ENCODE results near the gene SH2D1A. TPM values are rescaled to one million over a fixed set of nuclear protein-coding genes. Genes with fewer than 3 reads are reported as not detected.
"Not testable (repeated sequence)": the region's sequence is repeated elsewhere in the genome, so short reads cannot be mapped to it uniquely, and the experiment has no call there.

SH2D1A gene
- total RNA-seq, 6 experiments from 2014 or later = not detected

GRCh38 chrX:124407226-124407625 lies 60.9 kb downstream of the SH2D1A start:
- H3K36me3 Mint-ChIP-seq (ENCODE audit: low read depth) = no peaks in the 10 kb centered on the region
- no peak overlapping the region for H3K4me3 Mint-ChIP-seq
- H3K9me3 Mint-ChIP-seq = no peaks in the 10 kb centered on the region
- no peak overlapping the region for H3K27ac Mint-ChIP-seq
- H3K4me1 Mint-ChIP-seq (ENCODE audit: low read depth) = peaks cover 6% of the 10 kb centered on the region
- H3K27me3 Mint-ChIP-seq (ENCODE audit: insufficient read depth) = no peaks in the 10 kb centered on the region
- DNase-seq = no peak
- no peak for TF ChIP-seq CTCF (IDR thresholded peaks at IDR 0.05)

GRCh38 chrX:124408380-124408779 lies 62.0 kb downstream of the SH2D1A start:
- not testable (repeated sequence) for H3K4me1 Mint-ChIP-seq (ENCODE audit: low read depth); DNase-seq; H3K9me3 Mint-ChIP-seq; H3K27me3 Mint-ChIP-seq (ENCODE audit: insufficient read depth); H3K36me3 Mint-ChIP-seq (ENCODE audit: low read depth); H3K27ac Mint-ChIP-seq; H3K4me3 Mint-ChIP-seq

- Mint-ChIP-seq H3K27me3 (ENCODE audit: insufficient read depth) (peaks cover 4% of the 10 kb centered on the region; the same call in 1 of the 2 replicates), H3K4me1 (ENCODE audit: low read depth) (no peaks in the 10 kb centered on the region), H3K27ac (no peak overlapping the region), H3K4me3 (no peak overlapping the region), H3K9me3 (no peaks in the 10 kb centered on the region), H3K36me3 (ENCODE audit: low read depth) (no peaks in the 10 kb centered on the region)
- TF ChIP-seq CTCF (IDR thresholded peaks at IDR 0.05) = no peak
- no peak for DNase-seq
These were observed 66.9 kb downstream of the SH2D1A start for GRCh38 chrX:124413244-124413643.

GRCh38 chrX:124414281-124414680 lies 67.9 kb downstream of the SH2D1A start:
- DNase-seq = no peak
- H3K27ac Mint-ChIP-seq = no peak overlapping the region
- no peaks in the 10 kb centered on the region for H3K9me3 Mint-ChIP-seq
- TF ChIP-seq CTCF (IDR thresholded peaks at IDR 0.05) = no peak
- H3K36me3 Mint-ChIP-seq (ENCODE audit: low read depth) = no peaks in the 10 kb centered on the region
- H3K4me3 Mint-ChIP-seq = no peak overlapping the region
- peaks cover 4% of the 10 kb centered on the region; the same call in 1 of the 2 replicates for H3K27me3 Mint-ChIP-seq (ENCODE audit: insufficient read depth)
- H3K4me1 Mint-ChIP-seq (ENCODE audit: low read depth) = no peaks in the 10 kb centered on the region

- H3K27ac Mint-ChIP-seq = no peak overlapping the region
- peaks cover 7% of the 10 kb centered on the region; the same call in 1 of the 2 replicates for H3K27me3 Mint-ChIP-seq (ENCODE audit: insufficient read depth)
- H3K4me3 Mint-ChIP-seq = no peak overlapping the region
- no peaks in the 10 kb centered on the region for H3K36me3 Mint-ChIP-seq (ENCODE audit: low read depth)
- no peak for TF ChIP-seq CTCF (IDR thresholded peaks at IDR 0.05)
- no peaks in the 10 kb centered on the region for H3K9me3 Mint-ChIP-seq
- H3K4me1 Mint-ChIP-seq (ENCODE audit: low read depth) = no peaks in the 10 kb centered on the region
- DNase-seq = no peak
These were observed 68.9 kb downstream of the SH2D1A start for GRCh38 chrX:124415115-124415800.

- no peak for DNase-seq
- no peak for TF ChIP-seq CTCF (IDR thresholded peaks at IDR 0.05)
- H3K9me3 Mint-ChIP-seq = no peaks in the 10 kb centered on the region
- no peak overlapping the region for H3K27ac Mint-ChIP-seq
- H3K27me3 Mint-ChIP-seq (ENCODE audit: insufficient read depth) = peaks cover 4% of the 10 kb centered on the region
- no peak overlapping the region for H3K4me3 Mint-ChIP-seq
- H3K36me3 Mint-ChIP-seq (ENCODE audit: low read depth) = no peaks in the 10 kb centered on the region
- no peaks in the 10 kb centered on the region for H3K4me1 Mint-ChIP-seq (ENCODE audit: low read depth)
These were observed 75.7 kb downstream of the SH2D1A start for GRCh38 chrX:124421898-124422655.
